DOHH2 (cell line): ENCODE results near the gene GSTT2B.
"Not testable (repeated sequence)": the region's sequence is repeated elsewhere in the genome, so short reads cannot be mapped to it uniquely, and the experiment has no call there.

Source experiments
- H3F3A ChIP-seq: fragments of 200-600 bp; sonication (generic), shearing (Covaris generic); 2 replicates; pipeline ENCODE4 v1.6.0; 2016; ENCODE audit warnings: antibody characterized with exemption, mild to moderate bottlenecking; ENCODE audit not compliant: control insufficient read depth, insufficient read depth
- H3K27ac ChIP-seq: fragments of 200-600 bp; sonication (generic); 2 replicates; pipeline ENCODE4 v1.5.1; 2014; ENCODE audit warnings: low read depth, mild to moderate bottlenecking, low read length, moderate library complexity
- H3K27me3 ChIP-seq: fragments of 200-600 bp; sonication (generic); 2 replicates; pipeline ENCODE4 v1.6.1; 2014; ENCODE audit warnings: mild to moderate bottlenecking, low read length, mixed read lengths; ENCODE audit not compliant: control insufficient read depth
- H3K36me3 ChIP-seq: fragments of 200-600 bp; sonication (generic); 2 replicates; pipeline ENCODE4 v1.6.1; 2014; ENCODE audit warnings: mild to moderate bottlenecking, low read length, moderate library complexity, mixed read lengths; ENCODE audit not compliant: control insufficient read depth
- H3K4me1 ChIP-seq: fragments of 200-600 bp; sonication (generic); 2 replicates; pipeline ENCODE4 v1.6.1; 2014; ENCODE audit warnings: mild to moderate bottlenecking, low read length, mixed read lengths; ENCODE audit not compliant: control insufficient read depth
- H3K4me2 ChIP-seq: fragments of 200-600 bp; sonication (generic); 2 replicates; pipeline ENCODE4 v1.6.0; 2014; ENCODE audit warnings: mild to moderate bottlenecking, low read length, moderate library complexity
- H3K4me3 ChIP-seq: fragments of 200-600 bp; sonication (generic); 2 replicates; pipeline ENCODE4 v1.5.1; 2014; ENCODE audit warnings: mild to moderate bottlenecking, low read length, mixed read lengths
- H3K79me2 ChIP-seq: fragments of 200-600 bp; sonication (generic); 2 replicates; pipeline ENCODE4 v1.6.1; 2014; ENCODE audit warnings: mild to moderate bottlenecking, low read length, mixed read lengths; ENCODE audit not compliant: control insufficient read depth
- H3K9me2 ChIP-seq: fragments of 200-600 bp; sonication (generic); replicated peaks from 2 replicates; pipeline ENCODE4 v1.6.1; 2014; ENCODE audit warnings: mild to moderate bottlenecking, low read length, mixed read lengths; ENCODE audit not compliant: control insufficient read depth
- H3K9me3 ChIP-seq: fragments of 200-600 bp; sonication (generic); 2 replicates; pipeline ENCODE4 v1.6.1; 2014; ENCODE audit warnings: antibody characterized with exemption, low read length, mixed read lengths; ENCODE audit not compliant: control insufficient read depth, insufficient read depth
- H4K20me1 ChIP-seq: fragments of 200-600 bp; sonication (generic); 2 replicates; pipeline ENCODE4 v1.6.0; 2014; ENCODE audit warnings: low read depth, mild to moderate bottlenecking, antibody characterized with exemption, low read length, moderate library complexity; ENCODE audit not compliant: control insufficient read depth, insufficient read depth
- EZH2phosphoT487 ChIP-seq: fragments of 200-600 bp; sonication (generic); IDR thresholded peaks from 2 replicates; pipeline ENCODE4 v1.6.1; 2017; ENCODE audit warnings: borderline replicate concordance, mild to moderate bottlenecking, antibody characterized with exemption, low read length, moderate library complexity, mixed read lengths
- TF ChIP-seq, protein P1 (sequence below): fragments of 200-600 bp; sonication (generic); IDR thresholded peaks from one replicate; pipeline ENCODE4 v1.5.1; 2014; ENCODE audit warnings: antibody characterized with exemption, mild to moderate bottlenecking, low read depth, low read length; ENCODE audit not compliant: poor library complexity, severe bottlenecking

The GSTT2B gene

GRCh38 chr22:23949764-23950163 lies 11.2 kb downstream of the GSTT2B start:
- H3K27me3 ChIP-seq, H3K4me2 ChIP-seq, H3K4me3 ChIP-seq, H3K27ac ChIP-seq, H3K79me2 ChIP-seq, H4K20me1 ChIP-seq, H3K9me3 ChIP-seq, H3K36me3 ChIP-seq, H3F3A ChIP-seq, H3K9me2 ChIP-seq, H3K4me1 ChIP-seq: not testable (repeated sequence)

GRCh38 chr22:23947391-23947790 lies 13.6 kb downstream of the GSTT2B start:
- not testable (repeated sequence) for H3K4me1 ChIP-seq, H3K9me3 ChIP-seq, H3K36me3 ChIP-seq, H4K20me1 ChIP-seq, H3K27ac ChIP-seq, H3K9me2 ChIP-seq, H3K4me2 ChIP-seq, H3K4me3 ChIP-seq, H3K27me3 ChIP-seq, H3K79me2 ChIP-seq, H3F3A ChIP-seq

DNA sequence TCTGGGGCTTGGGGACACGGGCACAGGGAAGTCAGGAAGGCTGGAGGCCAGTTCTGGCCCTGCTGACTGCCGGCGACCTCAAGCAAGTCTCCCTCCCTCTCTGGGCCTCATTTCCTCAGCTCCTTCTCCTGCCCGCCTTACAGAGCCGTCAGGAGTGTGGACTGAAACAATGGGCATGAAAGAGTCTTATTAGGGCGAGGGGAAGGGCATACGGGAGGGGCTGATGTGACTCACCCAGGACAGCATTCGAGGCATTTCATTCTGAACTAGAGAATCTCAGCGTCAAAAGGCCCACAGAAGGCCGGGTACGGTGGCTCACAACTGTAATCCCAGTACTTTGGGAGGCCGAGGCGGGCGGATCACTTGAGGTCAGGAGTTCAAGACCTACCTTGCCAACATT lies 20.8 kb downstream of the GSTT2B start:
- H3F3A ChIP-seq, H3K79me2 ChIP-seq, H3K27ac ChIP-seq, H3K9me3 ChIP-seq, H3K4me1 ChIP-seq, H3K27me3 ChIP-seq, H3K36me3 ChIP-seq, H3K9me2 ChIP-seq, H4K20me1 ChIP-seq, H3K4me2 ChIP-seq, H3K4me3 ChIP-seq: not testable (repeated sequence)

DNA sequence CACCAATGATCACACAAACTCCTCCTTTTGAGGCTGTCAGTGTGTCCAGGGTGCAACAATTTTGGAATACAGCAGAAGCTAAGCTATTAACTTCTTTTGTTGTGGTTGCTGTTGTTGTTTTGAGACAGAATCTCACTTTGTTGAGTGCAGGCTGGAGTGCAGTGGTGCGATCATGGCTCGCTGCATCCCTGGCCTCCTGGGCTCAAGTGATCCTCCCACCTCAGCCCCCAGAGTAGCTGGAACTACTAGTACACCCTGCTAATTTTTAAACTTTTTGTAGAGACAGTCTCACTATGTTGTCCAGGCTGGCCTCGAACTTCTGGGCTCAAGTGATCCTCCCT lies 22.0 kb downstream of the GSTT2B start:
- Histone ChIP-seq H3K27me3 (no peaks in the 10 kb centered on the region), H3K4me1 (no peaks in the 10 kb centered on the region), H3K4me2 (no peak overlapping the region), H4K20me1 (no peaks in the 10 kb centered on the region), H3K27ac (no peak overlapping the region), H3K79me2 (no peaks in the 10 kb centered on the region), H3K9me3 (no peaks in the 10 kb centered on the region), H3K4me3 (no peak overlapping the region), H3F3A (no peaks in the 10 kb centered on the region), H3K9me2 (no peaks in the 10 kb centered on the region), H3K36me3 (no peaks in the 10 kb centered on the region)
- no peak for TF ChIP-seq EZH2phosphoT487
- TF ChIP-seq, protein P1, sequence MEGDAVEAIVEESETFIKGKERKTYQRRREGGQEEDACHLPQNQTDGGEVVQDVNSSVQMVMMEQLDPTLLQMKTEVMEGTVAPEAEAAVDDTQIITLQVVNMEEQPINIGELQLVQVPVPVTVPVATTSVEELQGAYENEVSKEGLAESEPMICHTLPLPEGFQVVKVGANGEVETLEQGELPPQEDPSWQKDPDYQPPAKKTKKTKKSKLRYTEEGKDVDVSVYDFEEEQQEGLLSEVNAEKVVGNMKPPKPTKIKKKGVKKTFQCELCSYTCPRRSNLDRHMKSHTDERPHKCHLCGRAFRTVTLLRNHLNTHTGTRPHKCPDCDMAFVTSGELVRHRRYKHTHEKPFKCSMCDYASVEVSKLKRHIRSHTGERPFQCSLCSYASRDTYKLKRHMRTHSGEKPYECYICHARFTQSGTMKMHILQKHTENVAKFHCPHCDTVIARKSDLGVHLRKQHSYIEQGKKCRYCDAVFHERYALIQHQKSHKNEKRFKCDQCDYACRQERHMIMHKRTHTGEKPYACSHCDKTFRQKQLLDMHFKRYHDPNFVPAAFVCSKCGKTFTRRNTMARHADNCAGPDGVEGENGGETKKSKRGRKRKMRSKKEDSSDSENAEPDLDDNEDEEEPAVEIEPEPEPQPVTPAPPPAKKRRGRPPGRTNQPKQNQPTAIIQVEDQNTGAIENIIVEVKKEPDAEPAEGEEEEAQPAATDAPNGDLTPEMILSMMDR, result no peak

- Histone ChIP-seq H3K4me3 (no peak overlapping the region), H3K27ac (no peak overlapping the region), H3K27me3 (no peaks in the 10 kb centered on the region), H3K9me2 (no peaks in the 10 kb centered on the region), H3K9me3 (no peaks in the 10 kb centered on the region), H4K20me1 (no peaks in the 10 kb centered on the region), H3K79me2 (no peaks in the 10 kb centered on the region), H3K36me3 (no peaks in the 10 kb centered on the region), H3F3A (no peaks in the 10 kb centered on the region), H3K4me1 (no peaks in the 10 kb centered on the region), H3K4me2 (no peak overlapping the region)
- TF ChIP-seq, protein P1, result no peak
Measured at GRCh38 chr22:23938328-23939016, 22.5 kb downstream of the GSTT2B start.
